Adipocyte (in vitro differentiated cells): Measurements from ENCODE around the gene LINC00305.

Experiments used
- DNase-seq: peaks from one replicate; pipeline ENCODE4 v3.0.0-alpha.2; 2015; ENCODE audit warnings: low read depth
- H3K27me3 ChIP-seq: replicated peaks from 2 replicates; pipeline ENCODE4 v1.7.0; 2013; ENCODE audit warnings: mild to moderate bottlenecking, low read length, moderate library complexity; ENCODE audit not compliant: control insufficient read depth, insufficient read depth
- H3K36me3 ChIP-seq: 2 replicates; pipeline ENCODE4 v1.7.0; 2013; ENCODE audit warnings: low read length, mild to moderate bottlenecking, moderate library complexity; ENCODE audit not compliant: control insufficient read depth, insufficient read depth, severe bottlenecking
- H3K4me1 ChIP-seq: 2 replicates; pipeline ENCODE4 v1.7.0; 2013; ENCODE audit warnings: mild to moderate bottlenecking, low read length, moderate library complexity; ENCODE audit not compliant: control insufficient read depth, insufficient read depth
- H3K4me3 ChIP-seq: 2 replicates; pipeline ENCODE4 v1.7.0; 2013; ENCODE audit warnings: mild to moderate bottlenecking, low read length, moderate library complexity
- H3K9ac ChIP-seq: 2 replicates; pipeline ENCODE4 v1.7.0; 2013; ENCODE audit warnings: mild to moderate bottlenecking, low read length, moderate library complexity
- H3K9me3 ChIP-seq: 2 replicates; pipeline ENCODE4 v1.7.0; 2013; ENCODE audit warnings: mild to moderate bottlenecking, low read length, moderate library complexity; ENCODE audit not compliant: control insufficient read depth

Gene LINC00305

DNA sequence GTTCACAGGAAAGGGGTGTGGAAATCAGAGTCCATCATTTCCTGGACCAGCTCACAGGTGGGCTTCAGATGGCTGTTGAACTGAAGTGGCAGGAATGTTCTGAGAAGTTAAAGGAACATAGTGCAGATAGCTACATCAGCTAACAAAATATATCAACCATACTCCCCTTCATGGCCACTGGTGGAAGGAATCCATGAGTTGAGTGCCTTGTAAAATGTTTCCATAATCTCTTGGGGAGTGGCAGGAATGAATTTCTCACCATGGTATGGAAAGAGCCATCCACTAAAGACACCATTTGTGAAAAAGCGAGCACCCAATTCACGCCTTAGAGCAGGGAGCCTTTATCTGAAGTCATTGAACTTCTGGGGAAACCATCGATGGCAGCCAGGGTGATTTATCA, at the start of gene LINC00305:
TSS of gene LINC00305 (minus strand) at position 101 of the 400 bp plus-strand sequence.
- no peaks in the 10 kb centered on the region for H3K9me3 ChIP-seq
- no peak for DNase-seq
- H3K4me1 ChIP-seq: no peaks in the 10 kb centered on the region
- H3K9ac ChIP-seq: no peak within 1 kb of the TSS
- H3K36me3 ChIP-seq: no peaks in the 10 kb centered on the region
- no peaks in the 10 kb centered on the region for H3K27me3 ChIP-seq
- H3K4me3 ChIP-seq: no peak within 1 kb of the TSS

DNA sequence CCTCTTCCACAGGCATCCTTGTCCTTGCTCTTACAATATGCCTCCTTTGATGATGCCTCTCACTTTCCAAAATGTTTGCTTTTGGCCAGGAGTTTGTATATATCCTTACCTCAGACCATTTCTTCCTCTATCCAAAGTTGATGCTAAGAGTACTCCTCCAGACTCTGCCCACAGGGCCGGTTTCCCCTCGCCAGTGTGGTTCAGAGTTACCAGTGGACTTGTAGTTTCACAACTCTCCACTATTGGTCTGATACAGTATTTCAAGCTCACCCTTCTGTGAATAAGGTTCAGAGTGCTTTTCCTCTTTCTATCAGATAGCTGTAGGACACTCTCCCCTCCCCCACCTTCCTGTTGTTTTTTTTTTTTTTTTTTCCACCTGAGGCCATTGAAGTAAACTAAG, 42.2 kb upstream of the LINC00305 start:
- H3K4me3 ChIP-seq: no peak overlapping the region
- no peak for DNase-seq
- no peaks in the 10 kb centered on the region for H3K27me3 ChIP-seq
- H3K36me3 ChIP-seq: no peaks in the 10 kb centered on the region
- no peaks in the 10 kb centered on the region for H3K4me1 ChIP-seq
- no peak overlapping the region for H3K9ac ChIP-seq
- H3K9me3 ChIP-seq: no peaks in the 10 kb centered on the region

DNA sequence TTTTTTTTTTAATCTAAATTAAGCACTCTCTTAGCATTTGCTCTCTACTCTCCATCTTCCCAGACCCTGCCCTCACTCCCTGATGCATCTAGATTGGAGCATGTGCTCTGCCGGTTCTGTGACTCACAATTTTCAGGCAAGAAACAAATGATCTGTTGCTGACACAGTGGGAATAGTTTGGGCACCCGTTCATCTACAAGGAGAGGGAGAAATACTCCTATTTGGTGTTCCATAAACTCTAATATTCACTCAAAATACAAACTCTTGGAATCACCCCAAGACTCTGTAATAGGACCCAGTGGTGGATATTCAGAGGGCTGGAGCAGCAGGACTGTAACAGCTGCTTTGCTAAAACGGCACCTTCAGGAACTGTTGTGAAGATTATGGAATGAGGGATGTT, 37.1 kb upstream of the LINC00305 start:
- no peaks in the 10 kb centered on the region for H3K27me3 ChIP-seq
- no peaks in the 10 kb centered on the region for H3K4me1 ChIP-seq
- no peaks in the 10 kb centered on the region for H3K36me3 ChIP-seq
- no peaks in the 10 kb centered on the region for H3K9me3 ChIP-seq
- no peak overlapping the region for H3K4me3 ChIP-seq
- DNase-seq: no peak
- no peak overlapping the region for H3K9ac ChIP-seq

DNA sequence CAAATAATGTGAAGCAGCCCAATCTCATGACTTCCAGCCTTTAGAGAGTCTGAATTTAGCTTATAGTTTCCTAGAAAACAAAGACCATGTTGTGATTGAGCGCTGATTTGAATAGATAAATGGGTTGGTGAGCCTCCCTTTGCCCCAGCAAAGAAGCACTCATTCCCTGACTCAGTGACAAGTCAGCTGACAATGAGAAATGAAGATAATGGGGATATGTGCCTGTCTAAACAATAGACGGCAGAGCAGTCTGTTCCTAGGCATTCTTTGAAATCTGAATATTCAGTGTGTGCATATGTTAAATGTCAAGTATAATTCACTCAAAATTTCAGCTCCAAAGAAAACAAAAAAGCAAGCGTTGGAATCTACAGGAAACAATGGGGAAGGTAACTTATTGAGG, 34.8 kb upstream of the LINC00305 start:
- Histone ChIP-seq H3K9me3 (no peaks in the 10 kb centered on the region), H3K4me1 (no peaks in the 10 kb centered on the region), H3K4me3 (no peak overlapping the region), H3K36me3 (no peaks in the 10 kb centered on the region), H3K27me3 (no peaks in the 10 kb centered on the region), H3K9ac (no peak overlapping the region)
- DNase-seq: no peak

DNA sequence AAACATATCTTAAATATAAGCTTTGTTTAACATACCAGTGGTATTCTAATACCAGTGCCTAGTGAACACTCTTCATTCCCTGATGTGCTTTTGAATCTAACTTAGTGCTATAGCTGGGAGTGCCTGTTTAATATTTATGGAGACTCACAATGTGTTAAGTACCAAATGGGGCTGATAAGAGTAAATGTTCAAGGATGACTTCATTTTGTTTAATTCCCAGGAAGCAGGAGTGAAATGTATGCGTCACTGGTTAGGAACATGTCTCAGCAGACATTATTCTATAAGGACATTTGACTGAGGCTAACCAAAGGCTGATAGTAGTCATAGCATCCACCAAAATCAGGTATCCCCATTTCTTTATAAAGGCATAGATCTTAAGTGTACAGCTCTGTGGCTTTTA, 31.7 kb upstream of the LINC00305 start:
- DNase-seq: no peak
- H3K9ac ChIP-seq: no peak overlapping the region
- H3K9me3 ChIP-seq: no peaks in the 10 kb centered on the region
- H3K4me3 ChIP-seq: no peak overlapping the region
- no peaks in the 10 kb centered on the region for H3K36me3 ChIP-seq
- no peaks in the 10 kb centered on the region for H3K27me3 ChIP-seq
- no peaks in the 10 kb centered on the region for H3K4me1 ChIP-seq

DNA sequence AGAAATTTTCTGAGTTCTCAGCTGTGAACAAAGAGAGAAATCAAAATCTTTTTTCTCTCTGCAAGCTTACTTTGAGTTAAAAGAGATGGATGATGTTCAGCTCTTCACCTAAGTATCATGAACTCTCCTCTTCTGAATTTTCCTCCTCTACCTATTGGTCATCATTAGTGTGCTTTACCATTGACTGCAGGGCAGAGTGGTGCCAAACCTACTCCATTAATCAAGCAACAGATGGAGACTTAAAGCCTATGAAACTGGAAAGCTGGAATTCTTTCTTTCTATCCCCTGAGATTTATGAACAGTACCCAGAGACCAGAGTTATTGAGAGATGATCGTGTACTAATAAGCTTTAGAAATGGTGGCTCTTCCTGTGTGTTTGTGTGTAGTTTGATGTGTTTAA, 31.3 kb upstream of the LINC00305 start:
- Histone ChIP-seq H3K9ac (no peak overlapping the region), H3K27me3 (no peaks in the 10 kb centered on the region), H3K4me3 (no peak overlapping the region)

DNA sequence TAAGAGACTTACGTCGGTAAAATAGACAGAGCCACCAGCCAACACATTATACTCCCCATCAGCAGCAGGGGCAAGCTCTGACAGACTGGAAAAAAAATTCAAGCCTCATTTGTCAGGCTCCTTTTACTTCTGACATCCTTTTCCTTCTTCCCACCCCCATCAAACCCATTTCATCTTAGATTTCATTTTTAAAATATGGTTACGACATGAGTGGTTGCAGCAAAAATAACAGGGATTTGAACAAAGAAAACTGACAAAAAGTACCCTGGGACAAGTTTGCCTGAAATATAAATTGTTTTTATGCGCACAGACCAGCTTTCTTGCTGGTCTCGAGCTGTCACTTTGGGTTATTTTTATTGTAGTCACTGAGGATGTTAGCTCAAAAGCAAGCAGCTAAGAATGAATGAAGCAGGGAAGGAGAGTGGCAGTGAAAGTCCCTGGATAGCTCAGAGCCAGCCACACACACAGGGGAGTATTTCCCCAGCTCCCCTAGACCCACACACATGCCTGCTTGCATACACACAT, 30.7 kb upstream of the LINC00305 start:
- Histone ChIP-seq H3K4me1 (no peaks in the 10 kb centered on the region), H3K9me3 (no peaks in the 10 kb centered on the region), H3K4me3 (no peak overlapping the region), H3K36me3 (no peaks in the 10 kb centered on the region), H3K27me3 (no peaks in the 10 kb centered on the region), H3K9ac (no peak overlapping the region)
- DNase-seq: no peak

More for the DNA sequence above, 31.3 kb upstream of the LINC00305 start:
- DNase-seq: no peak
- Histone ChIP-seq H3K4me1 (no peaks in the 10 kb centered on the region), H3K9me3 (no peaks in the 10 kb centered on the region), H3K36me3 (no peaks in the 10 kb centered on the region)

DNA sequence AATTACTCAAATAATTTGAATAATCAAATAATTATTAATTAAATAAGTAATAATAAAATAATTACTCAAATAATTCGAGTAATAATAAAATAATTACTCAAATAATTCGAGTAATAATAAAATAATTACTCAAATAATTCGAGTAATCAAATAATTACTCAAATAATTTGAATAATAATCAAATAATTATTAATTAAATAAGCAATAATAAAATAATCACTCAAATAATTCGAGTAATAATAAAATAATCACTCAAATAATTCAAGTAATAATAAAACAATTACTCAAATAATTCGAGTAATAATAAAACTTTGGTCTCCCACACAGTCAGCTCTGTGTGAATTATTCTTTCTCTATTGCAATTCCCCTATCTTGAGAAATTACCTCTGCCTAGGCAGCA, 30.0 kb upstream of the LINC00305 start:
- Histone ChIP-seq H3K9me3 (no peaks in the 10 kb centered on the region), H3K4me3 (no peak overlapping the region), H3K9ac (no peak overlapping the region), H3K4me1 (no peaks in the 10 kb centered on the region), H3K27me3 (no peaks in the 10 kb centered on the region), H3K36me3 (no peaks in the 10 kb centered on the region)
- no peak for DNase-seq

DNA sequence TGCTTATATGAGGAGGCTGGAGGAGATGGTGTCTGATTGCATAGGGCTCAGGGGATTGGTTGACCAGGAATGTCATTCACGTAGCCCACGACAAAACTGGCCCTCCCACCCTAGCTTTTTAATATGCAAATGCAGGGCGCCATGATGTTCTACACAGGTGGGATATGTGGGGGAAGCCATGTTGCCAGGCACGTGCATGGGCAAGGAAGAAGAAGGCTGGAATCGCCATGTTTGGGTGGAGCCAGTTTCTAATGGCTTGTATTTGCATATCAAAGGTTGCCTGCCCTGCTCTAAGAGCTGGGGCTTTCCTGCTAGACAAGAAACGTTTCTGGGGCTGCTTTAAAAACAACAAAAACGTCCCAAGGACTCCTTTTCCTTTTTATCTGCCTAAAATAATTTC, 26.5 kb upstream of the LINC00305 start:
- no peaks in the 10 kb centered on the region for H3K36me3 ChIP-seq
- H3K4me1 ChIP-seq: no peaks in the 10 kb centered on the region
- no peak for DNase-seq
- no peak overlapping the region for H3K9ac ChIP-seq
- H3K4me3 ChIP-seq: no peak overlapping the region
- H3K27me3 ChIP-seq: no peaks in the 10 kb centered on the region
- H3K9me3 ChIP-seq: peaks cover 8% of the 10 kb centered on the region

DNA sequence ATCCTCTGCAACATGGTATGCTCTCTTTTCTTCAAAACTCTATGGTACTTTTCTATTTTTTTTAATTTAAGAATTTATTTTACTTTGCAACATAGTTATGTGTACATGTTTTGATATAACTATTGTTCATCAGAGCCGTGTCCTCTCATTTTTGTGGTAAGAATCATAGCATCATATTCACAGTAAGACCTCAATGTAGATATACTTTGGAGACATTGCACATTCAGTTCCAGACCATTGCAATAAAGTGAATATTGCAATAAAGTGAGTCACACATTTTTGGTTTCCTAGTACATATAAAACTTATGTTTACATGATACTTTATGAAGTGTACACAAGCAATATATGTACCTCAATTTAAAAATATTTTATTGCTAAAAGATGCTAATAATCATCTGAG, 22.7 kb upstream of the LINC00305 start:
- H3K9ac ChIP-seq: no peak overlapping the region
- no peak overlapping the region for H3K4me3 ChIP-seq
- DNase-seq: no peak
- no peaks in the 10 kb centered on the region for H3K36me3 ChIP-seq
- no peaks in the 10 kb centered on the region for H3K27me3 ChIP-seq
- H3K4me1 ChIP-seq: no peaks in the 10 kb centered on the region
- peaks cover 8% of the 10 kb centered on the region for H3K9me3 ChIP-seq

DNA sequence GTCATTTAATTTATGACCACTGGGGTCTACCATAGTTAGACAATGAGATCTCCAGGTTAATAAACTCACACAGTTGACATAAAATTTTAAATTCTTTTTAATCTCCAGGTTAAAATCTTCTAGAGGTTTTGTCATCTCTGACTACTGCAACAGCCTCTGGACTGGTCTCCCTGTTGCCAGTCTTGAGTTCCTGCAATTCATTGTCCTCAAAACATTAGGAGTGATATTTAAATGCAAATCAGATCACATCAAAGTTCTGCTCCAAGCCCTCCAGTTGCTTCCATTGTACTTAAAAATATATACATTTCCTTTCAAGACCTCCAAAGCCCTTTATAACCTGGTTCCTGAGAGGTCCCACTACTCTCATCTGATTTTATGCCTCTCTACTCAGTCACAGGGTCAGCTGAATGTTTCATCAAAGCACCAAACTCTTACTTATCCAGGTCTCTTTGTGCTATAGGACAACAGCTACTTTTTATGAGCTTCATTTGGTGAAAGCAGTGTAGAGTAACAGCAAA, 18.6 kb upstream of the LINC00305 start:
- no peaks in the 10 kb centered on the region for H3K27me3 ChIP-seq
- H3K4me3 ChIP-seq: no peak overlapping the region
- no peaks in the 10 kb centered on the region for H3K36me3 ChIP-seq
- no peak overlapping the region for H3K9ac ChIP-seq
- no peak for DNase-seq
- H3K4me1 ChIP-seq: no peaks in the 10 kb centered on the region
- H3K9me3 ChIP-seq: peaks cover 3% of the 10 kb centered on the region

DNA sequence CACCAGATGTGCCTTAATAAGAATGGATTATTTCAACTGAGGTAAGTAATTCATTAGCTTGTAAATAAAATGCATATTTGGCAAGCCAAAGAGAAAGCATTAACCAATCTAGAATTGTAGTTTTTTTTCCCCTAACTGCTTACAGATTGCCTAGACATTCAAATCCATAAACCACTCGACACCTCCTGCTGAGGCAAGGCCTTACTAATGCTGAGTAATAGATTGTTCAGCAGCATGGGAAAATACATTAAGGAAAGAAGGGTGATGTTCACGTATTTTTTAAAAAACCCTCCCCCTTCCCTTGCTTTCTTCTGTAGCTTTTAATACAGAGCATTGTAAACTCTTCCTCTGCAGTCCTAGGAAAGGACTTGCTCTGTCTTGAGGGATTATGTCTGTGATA, 17.0 kb upstream of the LINC00305 start:
- Histone ChIP-seq H3K4me1 (no peaks in the 10 kb centered on the region), H3K9ac (no peak overlapping the region), H3K36me3 (no peaks in the 10 kb centered on the region), H3K27me3 (no peaks in the 10 kb centered on the region), H3K9me3 (no peaks in the 10 kb centered on the region), H3K4me3 (no peak overlapping the region)
- no peak for DNase-seq
